ENCODE data around the gene PPL. TPM values are rescaled to one million over a fixed set of nuclear protein-coding genes. Genes with fewer than 3 reads are reported as not detected.
"Not testable (repeated sequence)": the region's sequence is repeated elsewhere in the genome, so short reads cannot be mapped to it uniquely, and the experiment has no call there.

PPL gene
- total and polyA plus RNA-seq, 2 donors, result 10.1 to 55.0 TPM

DNA sequence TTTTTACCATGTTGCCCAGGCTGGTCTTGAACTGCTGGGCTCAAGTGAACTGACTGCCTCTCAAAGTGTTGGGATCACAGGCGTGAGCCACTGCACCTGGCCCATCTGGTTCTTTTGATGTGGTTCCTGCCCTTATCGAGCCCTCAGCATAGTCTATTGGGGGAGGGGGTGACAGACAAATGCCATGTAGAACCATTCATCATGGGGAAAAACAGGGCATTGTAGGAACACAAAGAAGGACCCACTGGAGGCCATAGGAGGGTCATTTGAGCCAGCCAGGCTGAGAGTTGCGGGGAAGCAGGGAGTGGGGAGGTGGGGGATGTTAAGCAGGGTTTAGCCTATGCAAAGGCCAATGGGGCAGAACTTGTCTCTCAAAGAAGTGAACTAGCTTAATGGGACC lies 33.1 kb upstream of the PPL start:
- H3K27ac ChIP-seq (ENCODE audit: low read depth), result no peak overlapping the region
- DNase-seq (ENCODE audit: extremely low spot score), result no peak
- 57% methylated on average over 3 of the region's 3 CpGs for WGBS
- H3K4me1 ChIP-seq (ENCODE audit: insufficient read depth), result no peaks in the 10 kb centered on the region
- H3K36me3 ChIP-seq (ENCODE audit: insufficient read depth), result no peaks in the 10 kb centered on the region
- no peak overlapping the region for H3K4me3 ChIP-seq (ENCODE audit: low read depth, low read length)

DNA sequence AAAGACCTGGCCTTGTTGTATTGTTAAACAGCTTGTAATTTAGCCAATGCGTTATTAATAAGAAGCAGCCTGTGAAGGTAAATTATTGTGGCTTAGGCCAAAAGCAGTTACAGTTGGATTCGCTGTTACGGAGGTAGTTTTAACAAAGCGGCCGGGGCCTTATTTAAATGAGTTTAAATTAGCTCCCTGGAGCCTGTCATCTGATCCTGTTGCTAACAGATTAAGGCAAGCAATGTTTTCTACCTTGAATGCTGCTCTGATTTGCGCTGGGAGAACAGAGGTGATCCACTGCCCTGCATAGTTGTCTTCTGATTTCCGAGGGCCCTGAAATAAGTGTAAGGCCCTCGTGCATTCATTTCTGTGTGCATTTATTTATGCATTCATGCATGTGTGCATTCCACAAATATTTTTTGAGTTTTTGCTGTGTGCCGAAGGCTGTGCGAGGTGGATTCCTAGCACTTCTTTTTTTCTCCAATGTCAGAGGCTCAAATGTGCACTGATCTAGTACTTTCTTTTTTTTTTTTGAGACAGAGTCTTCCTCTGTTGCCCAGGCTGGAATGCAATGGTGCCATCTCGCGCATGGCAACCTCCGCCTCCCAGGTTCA lies 32.0 kb upstream of the PPL start:
- Histone ChIP-seq H3K4me3 (ENCODE audit: low read depth, low read length) (no peak overlapping the region), H3K4me1 (ENCODE audit: insufficient read depth) (no peaks in the 10 kb centered on the region), H3K27ac (ENCODE audit: low read depth) (no peak overlapping the region), H3K36me3 (ENCODE audit: insufficient read depth) (no peaks in the 10 kb centered on the region)
- no peak for DNase-seq (ENCODE audit: extremely low spot score)
- WGBS, result 56% methylated on average over 13 of the region's 13 CpGs

DNA sequence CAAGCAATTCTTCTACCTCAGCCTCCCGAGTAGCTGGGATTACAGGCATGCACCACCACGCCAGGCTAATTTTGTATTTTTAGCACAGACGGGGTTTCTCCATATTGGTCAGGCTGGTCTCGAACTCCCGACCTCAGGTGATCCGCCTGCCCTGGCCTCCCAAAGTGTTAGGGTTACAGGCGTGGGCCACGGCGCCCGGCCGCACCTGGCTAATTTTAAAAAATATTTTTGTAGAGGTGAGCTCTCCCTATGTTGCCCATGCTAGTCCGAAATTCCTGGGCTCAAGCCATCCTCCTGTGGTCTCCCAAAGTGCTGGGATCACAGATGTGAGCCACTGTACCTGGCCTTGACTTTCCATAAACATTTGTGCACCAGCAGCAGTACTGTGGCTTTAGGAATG lies 31.3 kb upstream of the PPL start:
- not testable (repeated sequence) for DNase-seq (ENCODE audit: extremely low spot score); H3K4me1 ChIP-seq (ENCODE audit: insufficient read depth); H3K4me3 ChIP-seq (ENCODE audit: low read depth, low read length); H3K27ac ChIP-seq (ENCODE audit: low read depth); H3K36me3 ChIP-seq (ENCODE audit: insufficient read depth)
- 90% methylated on average over 12 of the region's 12 CpGs for WGBS

DNA sequence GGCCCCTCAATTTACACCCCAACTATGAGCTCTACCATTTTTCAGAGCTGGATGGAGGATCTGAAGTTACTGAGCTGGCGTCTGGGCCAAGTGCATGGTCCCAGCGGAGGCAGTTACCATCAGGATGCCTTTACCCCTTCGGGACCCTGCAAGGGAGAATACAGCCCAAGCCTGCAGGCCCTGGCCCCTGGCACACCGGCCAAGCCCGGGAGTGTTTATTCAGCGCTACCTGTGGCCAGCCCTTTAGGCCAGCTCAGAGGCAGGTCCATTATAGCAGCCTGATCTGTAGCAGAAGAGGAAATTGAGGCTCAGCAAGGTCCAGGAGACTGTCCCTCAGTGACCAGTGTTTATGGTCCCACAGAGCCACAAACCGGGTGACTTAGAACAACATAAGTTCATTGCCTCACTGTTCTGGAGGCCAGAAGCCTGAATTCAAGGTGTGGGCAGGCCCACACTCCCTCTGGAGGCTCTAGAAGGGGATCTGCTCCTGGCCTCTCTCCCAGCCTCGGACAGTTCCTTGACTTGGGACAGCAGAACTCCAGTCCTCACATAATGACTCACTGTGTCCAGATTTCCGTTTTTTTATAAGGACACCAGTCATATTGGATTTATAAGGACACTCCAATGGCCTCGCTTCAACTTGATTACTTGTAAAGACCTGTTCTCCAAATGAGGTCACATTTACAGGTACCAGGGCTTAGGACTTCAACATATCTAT lies 29.9 kb upstream of the PPL start:
- 73% methylated on average over 10 of the region's 10 CpGs for WGBS
- no peak for DNase-seq (ENCODE audit: extremely low spot score)
- H3K36me3 ChIP-seq (ENCODE audit: insufficient read depth), result no peaks in the 10 kb centered on the region
- no peak overlapping the region for H3K4me3 ChIP-seq (ENCODE audit: low read depth, low read length)
- H3K4me1 ChIP-seq (ENCODE audit: insufficient read depth), result no peaks in the 10 kb centered on the region
- H3K27ac ChIP-seq (ENCODE audit: low read depth), result no peak overlapping the region

GRCh38 chr16:4963527-4963926 lies 26.6 kb upstream of the PPL start:
- not testable (repeated sequence) for H3K4me1 ChIP-seq (ENCODE audit: insufficient read depth); H3K4me3 ChIP-seq (ENCODE audit: low read depth, low read length); H3K27ac ChIP-seq (ENCODE audit: low read depth); H3K36me3 ChIP-seq (ENCODE audit: insufficient read depth); DNase-seq (ENCODE audit: extremely low spot score)
- 78% methylated on average over 7 of the region's 7 CpGs for WGBS

- no peak for DNase-seq (ENCODE audit: extremely low spot score)
- Histone ChIP-seq H3K36me3 (ENCODE audit: insufficient read depth) (no peaks in the 10 kb centered on the region), H3K4me3 (ENCODE audit: low read depth, low read length) (no peak overlapping the region), H3K27ac (ENCODE audit: low read depth) (no peak overlapping the region), H3K4me1 (ENCODE audit: insufficient read depth) (no peaks in the 10 kb centered on the region)
- WGBS, result 46% methylated on average over 7 of the region's 7 CpGs
These were observed 25.8 kb upstream of the PPL start for GRCh38 chr16:4962716-4963115.

DNA sequence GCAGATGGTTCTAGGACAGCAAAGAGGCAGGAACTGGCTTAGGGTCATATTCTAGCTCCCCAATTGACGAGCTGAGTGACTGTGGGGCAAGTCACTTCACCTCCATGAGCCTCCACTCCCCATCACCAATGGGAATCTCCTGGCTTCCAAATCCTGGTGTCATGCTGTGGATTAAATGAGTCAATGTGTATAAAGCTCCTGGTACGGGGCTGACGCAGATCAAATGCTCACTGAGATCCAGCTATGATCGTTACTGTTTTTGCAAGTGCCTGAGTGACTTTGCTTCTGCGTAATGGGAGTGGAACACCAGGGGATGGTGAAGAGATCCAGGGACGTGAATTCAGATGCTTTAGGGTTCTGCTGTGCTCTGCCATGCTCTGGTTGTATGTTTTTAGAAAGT lies 23.6 kb upstream of the PPL start:
- DNase-seq (ENCODE audit: extremely low spot score), result no peak
- 72% methylated on average over 6 of the region's 6 CpGs for WGBS
- no peak overlapping the region for H3K4me3 ChIP-seq (ENCODE audit: low read depth, low read length)
- H3K36me3 ChIP-seq (ENCODE audit: insufficient read depth), result no peaks in the 10 kb centered on the region
- H3K4me1 ChIP-seq (ENCODE audit: insufficient read depth), result peaks cover 3% of the 10 kb centered on the region
- H3K27ac ChIP-seq (ENCODE audit: low read depth), result no peak overlapping the region

- WGBS, result 41% methylated on average over 29 of the region's 29 CpGs
- Histone ChIP-seq H3K36me3 (ENCODE audit: insufficient read depth) (no peaks in the 10 kb centered on the region), H3K27ac (ENCODE audit: low read depth) (no peak overlapping the region), H3K4me3 (ENCODE audit: low read depth, low read length) (peak overlapping the region; percentile 30), H3K4me1 (ENCODE audit: insufficient read depth) (peaks cover 3% of the 10 kb centered on the region)
- no peak for DNase-seq (ENCODE audit: extremely low spot score)
These were observed 21.8 kb upstream of the PPL start for GRCh38 chr16:4958510-4959438.

- peak; percentile 93 for DNase-seq (ENCODE audit: extremely low spot score)
- peak within 1 kb of the TSS; percentile 33 for H3K27ac ChIP-seq (ENCODE audit: low read depth)
- H3K4me1 ChIP-seq (ENCODE audit: insufficient read depth), result peaks cover 3% of the 10 kb centered on the region
- no peaks in the 10 kb centered on the region for H3K36me3 ChIP-seq (ENCODE audit: insufficient read depth)
- WGBS, result under 1% methylated on average over 56 of the region's 56 CpGs
- peak within 1 kb of the TSS; percentile 30 for H3K4me3 ChIP-seq (ENCODE audit: low read depth, low read length)
These were observed 21.0 kb upstream of the PPL start, which contains the start of gene SEC14L5 for GRCh38 chr16:4957720-4958509. Gene SEC14L5, plus strand, starts transcription at chr16:4958330. Its CDS starts 994 bp downstream, at chr16:4959324.

DNA sequence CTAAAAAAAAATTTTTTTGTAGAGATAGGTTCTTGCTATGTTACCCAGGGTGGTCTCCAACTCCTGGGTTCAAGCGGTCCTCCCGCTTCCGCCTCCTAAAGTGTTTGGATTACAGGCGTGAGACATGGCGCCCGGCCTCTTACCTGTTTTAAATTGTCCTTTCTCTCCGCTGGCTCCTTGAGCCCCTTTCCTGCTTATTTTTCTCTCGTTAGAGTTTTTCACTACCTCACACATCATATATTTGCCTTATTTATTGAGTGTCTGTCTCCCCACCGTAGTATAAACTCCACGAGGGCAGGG lies 20.4 kb upstream of the PPL start:
- H3K27ac ChIP-seq (ENCODE audit: low read depth), result peak overlapping the region; percentile 33

GRCh38 chr16:4954714-4955113 lies 17.8 kb upstream of the PPL start:
- H3K27ac ChIP-seq (ENCODE audit: low read depth), result no peak overlapping the region
- WGBS, result 76% methylated on average over 1 of the region's 1 CpG
- no peaks in the 10 kb centered on the region for H3K36me3 ChIP-seq (ENCODE audit: insufficient read depth)
- H3K4me3 ChIP-seq (ENCODE audit: low read depth, low read length), result no peak overlapping the region
- H3K4me1 ChIP-seq (ENCODE audit: insufficient read depth), result peaks cover 3% of the 10 kb centered on the region
- DNase-seq (ENCODE audit: extremely low spot score), result no peak

More for the DNA sequence above, 20.4 kb upstream of the PPL start:
- Histone ChIP-seq H3K36me3 (ENCODE audit: insufficient read depth) (no peaks in the 10 kb centered on the region), H3K4me3 (ENCODE audit: low read depth, low read length) (peak overlapping the region; percentile 27), H3K4me1 (ENCODE audit: insufficient read depth) (peaks cover 3% of the 10 kb centered on the region)
- WGBS, result 17% methylated on average over 10 of the region's 10 CpGs
- DNase-seq (ENCODE audit: extremely low spot score), result no peak

DNA sequence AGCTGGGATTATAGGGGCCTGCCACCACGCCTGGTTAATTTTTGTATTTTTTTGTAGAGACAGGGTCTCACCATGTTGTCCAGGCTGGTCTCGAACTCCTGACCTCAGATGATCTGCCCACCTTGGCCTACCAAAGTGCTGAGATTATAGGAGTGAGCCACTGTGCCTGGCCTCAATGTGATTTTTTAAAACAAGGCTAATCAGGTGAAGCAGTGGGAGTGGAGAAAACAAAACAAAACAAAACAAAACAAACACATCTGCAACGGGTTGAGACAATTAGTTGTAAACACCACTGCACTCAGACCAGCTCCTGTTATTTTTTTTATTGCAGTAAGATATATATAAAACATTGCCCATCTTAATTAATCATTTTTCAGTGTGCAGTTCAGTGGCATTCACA lies 14.6 kb upstream of the PPL start:
- not testable (repeated sequence) for H3K4me1 ChIP-seq (ENCODE audit: insufficient read depth); H3K36me3 ChIP-seq (ENCODE audit: insufficient read depth); H3K27ac ChIP-seq (ENCODE audit: low read depth); DNase-seq (ENCODE audit: extremely low spot score); H3K4me3 ChIP-seq (ENCODE audit: low read depth, low read length)
- WGBS, result 68% methylated on average over 3 of the region's 3 CpGs

- WGBS, result 75% methylated on average over 10 of the region's 10 CpGs
- H3K4me1 ChIP-seq (ENCODE audit: insufficient read depth), result peaks cover 3% of the 10 kb centered on the region
- DNase-seq (ENCODE audit: extremely low spot score), result no peak
- H3K27ac ChIP-seq (ENCODE audit: low read depth), result no peak overlapping the region
- H3K36me3 ChIP-seq (ENCODE audit: insufficient read depth), result no peaks in the 10 kb centered on the region
- H3K4me3 ChIP-seq (ENCODE audit: low read depth, low read length), result no peak overlapping the region
These were observed 13.0 kb upstream of the PPL start for GRCh38 chr16:4949986-4950385.

Data from urinary bladder (tissue), 4 donors.